ENCODE results near the gene IL17RA. TPM values are rescaled to one million over a fixed set of nuclear protein-coding genes. Genes with fewer than 3 reads are reported as not detected.
A peak's percentile ranks its signal among the peaks of the same experiment; 100 is the strongest.

Gene IL17RA
- total RNA-seq, 1 donor = 6.2 TPM

DNA sequence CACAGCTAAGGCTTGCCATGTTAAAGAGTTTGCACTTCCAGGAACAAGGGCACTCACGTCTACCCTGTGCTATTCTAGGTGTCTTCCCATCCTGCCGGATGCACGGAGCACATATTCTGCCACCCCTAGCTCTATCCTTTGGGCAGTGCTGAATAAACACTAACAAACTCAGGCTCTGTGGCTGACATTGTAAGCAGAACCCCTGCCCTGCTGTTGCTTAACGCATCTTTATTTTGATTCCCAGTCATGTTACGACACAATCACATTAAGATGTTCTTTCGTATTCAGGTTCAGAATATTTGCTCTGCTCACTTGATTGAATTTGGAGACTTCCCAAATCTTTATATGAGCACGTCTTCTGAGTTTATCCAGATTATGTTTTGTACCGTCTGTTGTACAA lies 77.9 kb downstream of the IL17RA start:
- peaks cover 3% of the 10 kb centered on the region for H3K79me2 ChIP-seq (ENCODE audit: insufficient read depth, low read length)
- DNase-seq (ENCODE audit: insufficient read length, low spot score, missing footprints) = peak; percentile 59
- H3K36me3 ChIP-seq (ENCODE audit: insufficient read depth, low read length) = no peaks in the 10 kb centered on the region
- TF ChIP-seq, protein P1, sequence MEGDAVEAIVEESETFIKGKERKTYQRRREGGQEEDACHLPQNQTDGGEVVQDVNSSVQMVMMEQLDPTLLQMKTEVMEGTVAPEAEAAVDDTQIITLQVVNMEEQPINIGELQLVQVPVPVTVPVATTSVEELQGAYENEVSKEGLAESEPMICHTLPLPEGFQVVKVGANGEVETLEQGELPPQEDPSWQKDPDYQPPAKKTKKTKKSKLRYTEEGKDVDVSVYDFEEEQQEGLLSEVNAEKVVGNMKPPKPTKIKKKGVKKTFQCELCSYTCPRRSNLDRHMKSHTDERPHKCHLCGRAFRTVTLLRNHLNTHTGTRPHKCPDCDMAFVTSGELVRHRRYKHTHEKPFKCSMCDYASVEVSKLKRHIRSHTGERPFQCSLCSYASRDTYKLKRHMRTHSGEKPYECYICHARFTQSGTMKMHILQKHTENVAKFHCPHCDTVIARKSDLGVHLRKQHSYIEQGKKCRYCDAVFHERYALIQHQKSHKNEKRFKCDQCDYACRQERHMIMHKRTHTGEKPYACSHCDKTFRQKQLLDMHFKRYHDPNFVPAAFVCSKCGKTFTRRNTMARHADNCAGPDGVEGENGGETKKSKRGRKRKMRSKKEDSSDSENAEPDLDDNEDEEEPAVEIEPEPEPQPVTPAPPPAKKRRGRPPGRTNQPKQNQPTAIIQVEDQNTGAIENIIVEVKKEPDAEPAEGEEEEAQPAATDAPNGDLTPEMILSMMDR (IDR thresholded peaks at IDR 0.05; ENCODE audit: extremely low read depth, low read depth, low read length) = no peak
- H3K4me3 ChIP-seq (ENCODE audit: insufficient read depth, low read length) = no peak overlapping the region
- H3K27me3 ChIP-seq (ENCODE audit: insufficient read depth, low read length) = no peaks in the 10 kb centered on the region
- no peak overlapping the region for H2AFZ ChIP-seq (ENCODE audit: low read length)
- H3K27ac ChIP-seq (ENCODE audit: low read depth, low read length) = no peak overlapping the region
- H3K9me3 ChIP-seq (ENCODE audit: low read depth, low read length) = no peaks in the 10 kb centered on the region
- no peaks in the 10 kb centered on the region for H4K20me1 ChIP-seq (ENCODE audit: insufficient read depth, low read length)
- H3K4me1 ChIP-seq (ENCODE audit: insufficient read depth, low read length) = no peaks in the 10 kb centered on the region
- H3K4me2 ChIP-seq (ENCODE audit: insufficient read depth, low read length) = no peak overlapping the region

DNA sequence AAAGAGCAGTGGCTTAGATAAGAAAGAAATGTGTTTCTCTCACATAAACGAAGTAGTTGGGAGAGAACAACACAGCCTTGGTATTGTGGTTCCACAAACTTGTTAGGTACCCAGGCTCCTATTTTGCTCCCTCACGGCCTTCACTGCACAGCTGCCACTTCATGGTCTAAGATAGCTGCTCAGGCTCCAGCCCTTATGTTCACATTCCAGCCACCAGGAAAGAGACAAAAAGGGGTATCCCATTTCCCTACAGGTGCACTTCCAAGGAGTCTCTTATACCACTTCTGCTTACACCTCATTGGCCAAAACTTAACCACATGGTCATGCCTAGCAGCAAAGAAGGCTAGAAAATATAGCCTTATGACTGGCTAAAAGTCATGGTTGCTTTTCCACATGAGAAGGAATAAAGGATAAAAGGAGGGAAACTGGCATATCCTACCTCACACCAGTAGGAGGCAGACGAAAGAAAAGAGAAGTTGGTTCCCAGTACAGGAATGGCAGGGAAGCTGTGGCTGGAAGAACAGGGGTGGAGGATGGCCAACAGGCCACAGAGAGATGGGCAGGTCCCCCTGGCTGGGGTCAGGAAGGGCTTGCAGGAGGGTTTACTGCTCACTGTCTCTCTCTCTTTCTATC lies 79.7 kb downstream of the IL17RA start:
- Histone ChIP-seq H3K27me3 (ENCODE audit: insufficient read depth, low read length) (no peaks in the 10 kb centered on the region), H3K36me3 (ENCODE audit: insufficient read depth, low read length) (no peaks in the 10 kb centered on the region), H3K4me1 (ENCODE audit: insufficient read depth, low read length) (no peaks in the 10 kb centered on the region), H3K79me2 (ENCODE audit: insufficient read depth, low read length) (no peaks in the 10 kb centered on the region), H3K9me3 (ENCODE audit: low read depth, low read length) (no peaks in the 10 kb centered on the region), H3K4me2 (ENCODE audit: insufficient read depth, low read length) (no peak overlapping the region), H4K20me1 (ENCODE audit: insufficient read depth, low read length) (no peaks in the 10 kb centered on the region), H3K27ac (ENCODE audit: low read depth, low read length) (no peak overlapping the region), H2AFZ (ENCODE audit: low read length) (no peak overlapping the region), H3K4me3 (ENCODE audit: insufficient read depth, low read length) (no peak overlapping the region)
- DNase-seq (ENCODE audit: insufficient read length, low spot score, missing footprints) = peak; percentile 80
- TF ChIP-seq, protein P1 (IDR thresholded peaks at IDR 0.05; ENCODE audit: extremely low read depth, low read depth, low read length) = peak; percentile 43

Other genes starting within 250 kb of the IL17RA start
- gene GAB4, start 76.8 kb upstream of the IL17RA start, total RNA-seq = not detected in 2 replicates
- under 0.01 TPM in 1 of 2 replicates, not detected in the other for gene TMEM121B, start 36.4 kb downstream of the IL17RA start, total RNA-seq
- 25.6 and 31.8 TPM in 2 replicates for gene HDHD5, start 74.3 kb downstream of the IL17RA start, total RNA-seq
- gene ADA2, start 134.4 kb downstream of the IL17RA start, total RNA-seq = 0.29 and 2.2 TPM in 2 replicates

Data from osteoblast (primary cell).